NCI-H2171 treated with DMSO at 0.1 percent for 48 hours (cell line): ENCODE data around the gene HRK.
A peak's percentile ranks its signal among the peaks of the same experiment; 100 is the strongest.

ENCODE experiments used
- DNase-seq: peaks from one replicate; lab custom pipeline; 2025; lab: John Stamatoyannopoulos, UW

The HRK gene

GRCh38 chr12:116881325-116881876 is at the start of gene HRK:
Gene HRK (minus strand): TSS chr12:116881441. CDS start chr12:116881307, 134 bp downstream.
- DNase-seq: peak; percentile 45

- DNase-seq: no peak
Measured at GRCh38 chr12:116929885-116930284, 48.6 kb upstream of the HRK start.

GRCh38 chr12:116928504-116928903 is 47.3 kb upstream of the HRK start:
- no peak for DNase-seq

GRCh38 chr12:116927244-116927940 is 46.2 kb upstream of the HRK start:
- DNase-seq: no peak

GRCh38 chr12:116926283-116927243 is 45.3 kb upstream of the HRK start:
- DNase-seq: no peak

- DNase-seq: no peak
Measured at GRCh38 chr12:116924558-116925453, 43.6 kb upstream of the HRK start.

- peak; percentile 50 for DNase-seq
Measured at GRCh38 chr12:116922194-116922897, 41.1 kb upstream of the HRK start.

- DNase-seq: no peak
Measured at GRCh38 chr12:116920939-116921338, 39.7 kb upstream of the HRK start.

GRCh38 chr12:116919706-116920485 is 38.7 kb upstream of the HRK start:
- DNase-seq: no peak

DNA sequence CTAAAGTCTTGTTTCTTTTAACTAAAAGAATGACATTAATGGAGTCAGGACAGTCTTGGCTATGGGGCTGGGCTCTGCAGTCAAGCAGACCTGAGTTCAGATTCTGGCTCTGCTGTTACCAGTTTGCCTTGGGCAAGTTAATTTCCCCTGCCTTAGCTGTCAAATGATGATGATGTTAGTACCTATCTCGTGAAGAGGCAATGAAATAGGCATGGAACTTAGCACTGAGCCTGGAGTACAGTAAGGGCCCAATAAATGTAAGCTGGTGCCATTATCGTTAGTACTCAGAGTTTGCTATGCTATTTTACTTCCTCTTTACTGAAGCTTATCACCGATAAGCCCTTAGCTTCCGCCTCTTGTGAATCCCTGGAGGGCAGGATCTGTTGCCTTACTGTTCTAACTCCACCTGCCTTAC is 38.0 kb upstream of the HRK start:
- no peak for DNase-seq

DNA sequence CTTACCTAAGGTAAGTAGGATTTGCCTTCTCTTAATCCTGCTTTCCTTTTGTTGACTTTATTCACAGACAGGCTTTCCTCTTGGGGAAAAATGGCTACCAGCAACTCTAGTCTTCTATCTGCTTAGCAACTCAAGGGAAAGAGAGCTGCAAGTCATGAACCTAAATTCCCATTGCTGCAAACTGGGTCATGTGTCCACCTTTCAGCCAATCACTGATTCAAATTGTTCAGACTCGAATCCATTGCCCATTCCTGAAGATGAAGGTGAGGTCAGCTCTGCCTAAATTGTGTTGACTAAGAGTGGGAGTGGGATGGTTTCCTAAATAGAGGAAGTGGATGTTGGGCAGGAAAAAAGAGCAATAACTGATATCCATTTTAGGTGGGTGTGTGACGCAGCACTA is 37.2 kb upstream of the HRK start:
- DNase-seq: no peak

DNA sequence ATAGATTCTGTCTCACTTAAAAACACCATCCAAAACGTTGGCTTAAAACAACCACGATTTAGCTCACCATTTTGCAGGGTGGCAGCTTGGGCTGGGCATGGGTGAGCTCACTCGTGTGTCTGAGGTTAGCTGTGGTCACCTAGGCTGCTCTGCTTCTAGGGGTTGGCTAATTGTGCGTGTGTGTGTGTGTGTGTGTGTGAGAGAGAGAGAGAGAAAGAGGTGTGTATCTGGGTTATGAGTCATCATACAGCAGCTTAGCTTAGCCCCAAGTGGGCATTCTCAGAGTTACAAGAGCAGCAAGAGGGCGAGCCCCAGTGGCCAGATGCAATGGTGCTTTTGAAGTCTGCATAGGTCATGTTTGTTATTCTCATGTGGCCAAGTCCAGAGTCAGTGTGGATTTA is 35.5 kb upstream of the HRK start:
- DNase-seq: no peak

DNA sequence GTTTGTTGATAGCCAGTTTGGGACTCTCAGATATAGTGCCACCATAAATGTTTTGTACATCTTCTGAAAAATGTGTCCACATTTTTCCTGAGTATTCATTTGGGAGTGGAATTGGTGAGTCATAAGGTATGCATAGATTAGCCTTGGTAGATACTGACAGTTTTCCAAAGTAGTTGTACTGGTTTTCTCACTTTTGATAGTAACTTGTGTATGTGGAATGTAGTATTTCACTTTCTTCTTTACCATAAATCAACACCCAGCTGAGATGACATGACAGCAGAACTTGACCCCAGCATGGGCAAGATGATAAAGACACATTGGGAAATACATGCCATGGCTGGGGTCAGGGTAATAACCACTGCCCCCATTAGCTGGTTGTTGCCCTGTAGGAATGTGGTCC is 34.9 kb upstream of the HRK start:
- no peak for DNase-seq

DNA sequence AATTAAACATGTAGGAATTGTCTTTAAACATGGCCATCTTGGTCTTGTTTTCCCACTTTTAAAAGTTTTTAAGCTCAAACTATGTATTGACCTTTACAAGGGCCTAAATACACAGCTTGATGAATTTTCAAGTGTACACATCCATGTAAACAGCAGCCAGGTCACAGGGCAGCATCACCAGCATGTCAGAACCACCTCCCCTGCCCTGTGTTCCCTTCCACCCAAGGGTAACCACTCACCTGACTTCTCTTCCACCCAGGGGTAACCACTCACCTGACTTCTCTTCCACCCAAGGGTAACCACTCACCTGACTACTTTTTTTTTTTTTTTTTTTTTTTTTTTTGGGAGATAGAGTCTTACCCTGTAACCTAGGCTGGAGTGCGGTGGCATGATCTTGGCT is 34.1 kb upstream of the HRK start:
- DNase-seq: no peak

GRCh38 chr12:116910645-116911451 is 29.6 kb upstream of the HRK start, which contains the start of gene FBXW8:
Gene FBXW8 (plus strand): TSS chr12:116910950. CDS start chr12:116911038, 88 bp downstream.
- DNase-seq: peak; percentile 82

DNA sequence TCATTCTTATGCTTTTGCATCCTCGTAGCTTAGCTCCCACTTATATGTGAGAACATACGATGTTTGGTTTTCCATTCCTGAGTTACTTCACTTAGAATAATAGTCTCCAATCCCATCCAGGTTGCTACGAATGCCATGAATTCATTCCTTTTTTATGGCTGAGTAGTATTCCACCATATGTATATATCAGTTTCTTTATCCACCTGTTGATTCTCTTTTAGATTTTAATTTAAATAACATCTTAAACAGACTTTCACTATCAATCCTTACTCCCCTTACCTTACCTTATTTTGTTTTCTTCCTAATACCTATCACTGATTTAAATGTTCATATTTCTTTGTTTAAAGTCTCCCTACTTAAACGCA is 29.0 kb upstream of the HRK start:
- no peak for DNase-seq

DNA sequence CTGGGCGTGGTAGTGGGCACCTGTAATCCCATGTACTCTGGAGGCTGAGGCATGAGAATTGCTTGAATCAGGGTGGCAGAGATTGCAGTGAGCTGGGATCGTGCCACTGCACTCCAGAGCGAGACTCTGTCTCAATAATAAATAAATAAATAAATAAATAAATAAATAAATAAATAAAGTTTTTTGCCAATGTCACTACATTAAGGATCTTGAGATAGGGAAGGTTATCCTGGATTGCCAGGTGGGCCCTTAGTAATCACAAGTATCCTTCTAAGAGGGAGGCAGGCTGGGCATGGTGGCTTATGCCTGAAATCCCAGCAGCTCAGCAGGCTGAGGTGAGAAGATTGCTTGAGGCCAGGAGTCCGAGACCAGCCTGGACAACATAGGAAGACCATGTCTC is 25.0 kb upstream of the HRK start:
- DNase-seq: no peak

DNA sequence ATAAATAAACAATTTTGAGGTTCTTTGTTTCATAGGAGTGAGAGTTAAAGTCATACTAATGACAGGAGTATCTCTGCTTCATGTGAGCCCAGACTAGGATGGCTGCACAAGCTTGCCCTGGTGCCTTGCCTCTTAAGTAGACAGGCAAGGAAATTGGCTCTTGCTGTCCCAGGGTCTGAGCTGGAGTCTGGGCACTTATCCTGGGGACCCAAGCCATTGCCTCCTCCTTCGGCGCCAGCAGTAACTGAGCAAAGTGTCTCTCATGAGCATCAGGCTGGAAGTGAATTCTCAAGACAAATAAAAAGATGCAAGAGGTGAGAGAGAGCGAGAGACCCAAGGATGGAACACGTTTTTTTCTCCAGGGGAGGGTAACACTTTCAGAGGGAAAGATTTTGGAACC is 22.6 kb upstream of the HRK start:
- DNase-seq: no peak

GRCh38 chr12:116901612-116902011 is 20.4 kb upstream of the HRK start:
- DNase-seq: no peak
